ENCODE data around the gene CYP20A1.

DNA sequence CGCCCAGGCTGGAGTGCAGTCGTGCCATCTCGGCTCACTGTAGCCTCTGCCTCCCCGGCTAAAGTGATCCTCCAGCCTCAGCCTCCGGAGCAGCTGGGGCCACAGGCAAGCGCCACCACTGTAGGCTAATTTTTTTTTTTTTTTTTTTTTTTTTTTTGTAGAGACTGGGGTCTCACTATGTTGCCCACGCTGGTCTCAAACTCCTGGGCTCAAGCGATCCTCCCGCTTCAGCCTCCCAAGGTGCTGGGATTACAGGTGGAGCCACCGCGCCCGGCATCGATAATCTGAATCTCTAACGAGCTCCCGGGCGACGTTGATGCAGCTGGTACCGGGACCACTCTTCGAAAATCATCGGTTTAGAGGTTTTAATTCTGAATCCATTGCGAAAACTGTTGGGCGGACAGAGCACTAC is 520 bp upstream of the CYP20A1 start:
- TF ChIP-seq, protein P1, sequence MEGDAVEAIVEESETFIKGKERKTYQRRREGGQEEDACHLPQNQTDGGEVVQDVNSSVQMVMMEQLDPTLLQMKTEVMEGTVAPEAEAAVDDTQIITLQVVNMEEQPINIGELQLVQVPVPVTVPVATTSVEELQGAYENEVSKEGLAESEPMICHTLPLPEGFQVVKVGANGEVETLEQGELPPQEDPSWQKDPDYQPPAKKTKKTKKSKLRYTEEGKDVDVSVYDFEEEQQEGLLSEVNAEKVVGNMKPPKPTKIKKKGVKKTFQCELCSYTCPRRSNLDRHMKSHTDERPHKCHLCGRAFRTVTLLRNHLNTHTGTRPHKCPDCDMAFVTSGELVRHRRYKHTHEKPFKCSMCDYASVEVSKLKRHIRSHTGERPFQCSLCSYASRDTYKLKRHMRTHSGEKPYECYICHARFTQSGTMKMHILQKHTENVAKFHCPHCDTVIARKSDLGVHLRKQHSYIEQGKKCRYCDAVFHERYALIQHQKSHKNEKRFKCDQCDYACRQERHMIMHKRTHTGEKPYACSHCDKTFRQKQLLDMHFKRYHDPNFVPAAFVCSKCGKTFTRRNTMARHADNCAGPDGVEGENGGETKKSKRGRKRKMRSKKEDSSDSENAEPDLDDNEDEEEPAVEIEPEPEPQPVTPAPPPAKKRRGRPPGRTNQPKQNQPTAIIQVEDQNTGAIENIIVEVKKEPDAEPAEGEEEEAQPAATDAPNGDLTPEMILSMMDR (IDR thresholded peaks at IDR 0.05; ENCODE audit: insufficient read depth, low read length, poor library complexity, severe bottlenecking) = no peak
- no peak for TF ChIP-seq EZH2phosphoT487 (conservative IDR thresholded peaks at IDR 0.05; ENCODE audit: low read length)

All from SU-DHL-6 (cell line).